IMR-90 (cell line): ENCODE data around the gene MORC1. TPM values are rescaled to one million over a fixed set of nuclear protein-coding genes. Genes with fewer than 3 reads are reported as not detected.

ENCODE experiments used
- ATAC-seq: fragments of 200-7000 bp; cut with Tn5 transposase; 2 replicates; pipeline ENCODE4 v1.9.1; 2020; ENCODE audit warnings: low read depth, mild to moderate bottlenecking, moderate library complexity
- BruUV-seq: library from RNA; stranded (reverse); fragments of 400-500 nt; replicated peaks from 2 replicates; lab custom pipeline; 2021; lab: Mats Ljungman, UMichigan
- CTCF ChIA-PET: fragments of 300-600 bp; formaldehyde crosslinking; extraction: SDS; loops from one replicate; lab custom pipeline; 2021; ENCODE audit warnings: antibody characterized with exemption; lab: Yijun Ruan, JAX
- POLR2A ChIA-PET: fragments of 300-600 bp; sonication (Branson Sonifier 250); formaldehyde crosslinking; loops from one replicate; lab custom pipeline; 2022; ENCODE audit warnings: antibody characterized with exemption; ENCODE audit not compliant: unreplicated experiment; lab: Charles Lee
- DNase-seq: peaks from one replicate; pipeline ENCODE4 v3.0.0; 2013
- H2AFZ ChIP-seq: replicated peaks from 2 replicates; pipeline ENCODE3; 2013; ENCODE audit warnings: low read length, mild to moderate bottlenecking; ENCODE audit not compliant: poor library complexity
- H2AK5ac ChIP-seq: 2 replicates; pipeline ENCODE4 v1.6.1; 2013; ENCODE audit warnings: low read depth, low read length, inconsistent platforms
- H2AK9ac ChIP-seq: replicated peaks from 2 replicates; pipeline ENCODE3; 2013; ENCODE audit warnings: mild to moderate bottlenecking, low read depth, low read length, moderate library complexity; ENCODE audit not compliant: poor library complexity
- H2BK120ac ChIP-seq: 2 replicates; pipeline ENCODE4 v1.6.1; 2013; ENCODE audit warnings: low read depth, low read length, inconsistent platforms
- H2BK15ac ChIP-seq: 3 replicates; pipeline ENCODE4 v1.6.1; 2013; ENCODE audit warnings: low read depth, low read length, inconsistent platforms
- H2BK20ac ChIP-seq: 2 replicates; pipeline ENCODE4 v1.6.1; 2013; ENCODE audit warnings: low read depth, mild to moderate bottlenecking, inconsistent platforms, low read length, moderate library complexity
- H2BK5ac ChIP-seq: 2 replicates; pipeline ENCODE4 v1.6.1; 2013; ENCODE audit warnings: mild to moderate bottlenecking, low read depth, low read length, inconsistent platforms; ENCODE audit not compliant: poor library complexity, severe bottlenecking
- H3K14ac ChIP-seq: replicated peaks from 2 replicates; pipeline ENCODE4 v1.6.1; 2013; ENCODE audit warnings: low read depth, low read length, inconsistent platforms
- H3K18ac ChIP-seq: 2 replicates; pipeline ENCODE4 v1.6.1; 2013; ENCODE audit warnings: low read depth, low read length, control low read depth
- H3K23ac ChIP-seq: 2 replicates; pipeline ENCODE4 v1.6.1; 2013; ENCODE audit warnings: low read depth, low read length, inconsistent platforms
- H3K27ac ChIP-seq: 2 replicates; pipeline ENCODE4 v1.5.1; 2013; ENCODE audit warnings: mild to moderate bottlenecking, control low read depth, low read length; ENCODE audit not compliant: insufficient read depth
- H3K27me3 ChIP-seq: 2 replicates; pipeline ENCODE4 v1.6.1; 2013; ENCODE audit warnings: low read length; ENCODE audit not compliant: control insufficient read depth, insufficient read depth
- H3K36me3 ChIP-seq: 2 replicates; pipeline ENCODE4 v1.6.1; 2013; ENCODE audit warnings: low read length, mixed read lengths; ENCODE audit not compliant: control insufficient read depth, insufficient read depth
- H3K4ac ChIP-seq: 2 replicates; pipeline ENCODE4 v1.6.1; 2013; ENCODE audit warnings: low read depth, low read length, inconsistent platforms
- H3K4me1 ChIP-seq: 2 replicates; pipeline ENCODE4 v1.6.1; 2013; ENCODE audit warnings: low read length, mixed read lengths; ENCODE audit not compliant: control insufficient read depth, insufficient read depth
- H3K4me2 ChIP-seq: 2 replicates; pipeline ENCODE4 v1.6.1; 2013; ENCODE audit warnings: low read depth, mild to moderate bottlenecking, control low read depth, low read length, moderate library complexity
- H3K4me3 ChIP-seq: 2 replicates; pipeline ENCODE4 v1.5.1; 2013; ENCODE audit warnings: low read depth, mild to moderate bottlenecking, control low read depth, low read length, moderate library complexity; ENCODE audit not compliant: insufficient read depth
- H3K56ac ChIP-seq: 2 replicates; pipeline ENCODE4 v1.6.1; 2013; ENCODE audit warnings: low read length, inconsistent platforms; ENCODE audit not compliant: insufficient read depth; ENCODE audit errors: extremely low read depth
- H3K79me1 ChIP-seq, 2 experiments: 2 replicates each; pipeline ENCODE4 v1.6.1; 2013; ENCODE audit warnings: low read length in 2 of 2, inconsistent platforms in 1 of 2, low read depth in 1 of 2
- H3K9ac ChIP-seq: 2 replicates; pipeline ENCODE4 v1.6.1; 2013; ENCODE audit warnings: low read depth, low read length, control low read depth
- H3K9me1 ChIP-seq: 2 replicates; pipeline ENCODE4 v1.6.1; 2013; ENCODE audit warnings: low read length, inconsistent platforms; ENCODE audit not compliant: insufficient read depth
- H3K9me3 ChIP-seq: 2 replicates; pipeline ENCODE4 v1.6.1; 2013; ENCODE audit warnings: low read length; ENCODE audit not compliant: control insufficient read depth, insufficient read depth
- H4K20me1 ChIP-seq: 2 replicates; pipeline ENCODE4 v1.6.1; 2013; ENCODE audit warnings: low read length, inconsistent platforms; ENCODE audit not compliant: insufficient read depth
- H4K5ac ChIP-seq: 2 replicates; pipeline ENCODE4 v1.6.1; 2013; ENCODE audit warnings: mild to moderate bottlenecking, low read depth, low read length, control low read depth
- H4K8ac ChIP-seq, 2 experiments: 2 replicates each; pipeline ENCODE4 v1.6.1; 2013; ENCODE audit warnings: low read depth in 2 of 2, low read length in 2 of 2, control low read depth in 1 of 2, inconsistent platforms in 1 of 2
- H4K91ac ChIP-seq: 2 replicates; pipeline ENCODE4 v1.6.1; 2013; ENCODE audit warnings: low read depth, low read length, inconsistent platforms; ENCODE audit not compliant: insufficient read depth
- BHLHE40 ChIP-seq: fragments of 150-350 bp; IDR thresholded peaks from 2 replicates; pipeline ENCODE4 v1.6.1; 2016; ENCODE audit warnings: mild to moderate bottlenecking, low read depth, low read length
- CEBPB ChIP-seq: IDR thresholded peaks from 2 replicates; pipeline ENCODE4 v1.6.1; 2012; ENCODE audit warnings: low read depth, low read length, improper control_type of control experiment
- CHD1 ChIP-seq: IDR thresholded peaks from 2 replicates; pipeline ENCODE4 v1.6.1; 2012; ENCODE audit warnings: low read depth, low read length, improper control_type of control experiment
- FOS ChIP-seq: fragments of 150-350 bp; IDR thresholded peaks from 2 replicates; pipeline ENCODE4 v1.6.1; 2016; ENCODE audit warnings: low read depth, low read length
- MAFK ChIP-seq: IDR thresholded peaks from 2 replicates; pipeline ENCODE4 v1.6.1; 2012; ENCODE audit warnings: low read depth, low read length, improper control_type of control experiment
- MXI1 ChIP-seq: IDR thresholded peaks from 2 replicates; pipeline ENCODE4 v1.6.1; 2012; ENCODE audit warnings: low read depth, mild to moderate bottlenecking, low read length, moderate library complexity, borderline replicate concordance
- NFE2L2 ChIP-seq: fragments of 150-350 bp; IDR thresholded peaks from 2 replicates; pipeline ENCODE4 v1.6.1; 2016; ENCODE audit warnings: low read depth, mild to moderate bottlenecking, low read length
- POLR2A ChIP-seq: IDR thresholded peaks from 2 replicates; pipeline ENCODE4 v1.6.1; 2012; ENCODE audit warnings: mild to moderate bottlenecking, low read depth, low read length
- RAD21 ChIP-seq: IDR thresholded peaks from 2 replicates; pipeline ENCODE4 v1.6.1; 2012; ENCODE audit warnings: low read length, improper control_type of control experiment
- RFX5 ChIP-seq: IDR thresholded peaks from 2 replicates; pipeline ENCODE4 v1.8.0; 2012; ENCODE audit warnings: low read depth, mild to moderate bottlenecking, low read length, moderate library complexity
- SMC3 ChIP-seq: fragments of 150-350 bp; IDR thresholded peaks from 2 replicates; pipeline ENCODE4 v1.6.1; 2016; ENCODE audit warnings: low read depth, mild to moderate bottlenecking, antibody characterized with exemption, low read length, moderate library complexity
- WGBS, 2 experiments: methylation state at CpG; one replicate each; pipeline versions ENCODE4 v1.1.5 to v1.1.7; 2013; ENCODE audit warnings: missing lambda C conversion rate in 2 of 2; ENCODE audit not compliant: insufficient read length in 1 of 2; ENCODE audit errors: extremely low coverage in 2 of 2; 5-methylcytosine and 5-hydroxymethylcytosine counted together
- dilution Hi-C: fragments of 300-500 bp; cut with HindIII; formaldehyde crosslinking; loops from one replicate; pipeline ENCODE4 v1.14.3; 2018; ENCODE audit warnings: low sequenced_read_pairs; ENCODE audit not compliant: unreplicated experiment
- in situ Hi-C: fragments of 300-500 bp; cut with MboI; formaldehyde crosslinking; loops from 3 replicates; pipeline ENCODE4 v1.14.3; 2019; ENCODE audit warnings: low sequenced_read_pairs, inconsistent platforms, mixed read lengths
- intact Hi-C: fragments of 100-400 bp; cut with micrococcal nuclease; formaldehyde crosslinking; loops from 2 replicates; pipeline ENCODE4 v1.10.0; 2022
- polyA plus RNA-seq, 3 experiments: library from polyadenylated mRNA; depleted of rRNA; stranded (reverse); fragments of >200 nt; gene quantifications; 2 replicates each; pipeline ENCODE4 v1.2.3, GENCODE V29; 2012; ENCODE audit warnings: low replicate concordance in 1 of 3
- total RNA-seq: library from RNA; depleted of rRNA; stranded (reverse); fragments of >200 nt; gene quantifications from 2 replicates; pipeline ENCODE4 v1.2.3, GENCODE V29; 2012
- TF ChIP-seq, protein P1 (sequence below): fragments of 150-350 bp; IDR thresholded peaks from 2 replicates; pipeline ENCODE4 v1.6.1; 2017; ENCODE audit warnings: mild to moderate bottlenecking, antibody characterized with exemption, low read length, low read depth
- TF ChIP-seq, protein P2 (sequence below): fragments of 150-350 bp; IDR thresholded peaks from 2 replicates; pipeline ENCODE4 v1.6.1; 2016; ENCODE audit warnings: low read depth, mild to moderate bottlenecking, low read length, moderate library complexity, borderline replicate concordance
- TF ChIP-seq, protein P3 (sequence below): conservative IDR thresholded peaks from 2 replicates; pipeline ENCODE4 v1.5.1; 2012; ENCODE audit warnings: mild to moderate bottlenecking, low read depth, low read length, improper control_type of control experiment

Gene MORC1
- total and polyA plus RNA-seq, 2 of the 4 experiments (the other 2 are of a cell fraction), result not detected

DNA sequence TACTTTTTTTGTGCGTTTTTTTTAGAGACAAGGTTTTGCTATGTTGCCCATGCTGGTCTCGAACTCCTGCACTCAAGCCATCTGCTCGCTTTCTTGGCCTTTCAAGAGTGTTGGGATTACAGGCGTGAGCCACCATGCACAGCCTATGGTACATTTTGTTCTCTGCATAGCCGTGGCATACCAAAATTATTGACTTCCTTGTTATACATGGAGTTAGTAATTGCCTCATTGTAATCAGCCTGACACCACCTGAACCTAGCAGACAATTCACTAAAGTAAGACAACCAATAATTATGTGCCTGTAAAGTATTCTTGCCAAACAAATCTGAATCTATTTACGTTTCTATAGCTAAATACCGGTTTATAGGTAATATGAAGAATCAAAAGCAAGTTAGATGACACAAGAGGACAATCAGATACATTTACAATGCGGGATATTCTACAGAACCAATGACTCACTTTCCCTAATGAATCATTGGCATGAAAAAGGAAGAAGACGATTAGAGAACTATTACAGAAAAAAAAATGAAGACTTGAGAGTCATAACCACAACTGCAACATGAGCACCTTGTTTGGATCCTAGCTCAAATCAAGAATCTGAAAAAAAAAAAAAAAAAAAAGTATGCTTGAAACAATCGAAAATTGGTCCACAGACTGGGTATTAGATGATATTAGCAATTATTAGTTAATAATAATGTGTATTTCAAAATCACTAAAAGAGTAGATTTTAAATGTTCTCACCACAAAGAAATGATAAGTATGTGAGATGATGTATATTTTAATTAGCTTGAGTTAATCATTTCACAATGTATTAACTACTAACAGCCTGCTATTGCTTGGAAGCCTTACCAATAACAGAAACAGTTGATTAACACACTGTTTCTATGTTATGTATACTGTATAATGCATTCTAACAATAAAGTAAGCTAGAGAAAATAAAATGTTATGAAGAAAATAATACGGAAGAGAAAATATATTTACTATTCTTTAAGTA, 171.3 kb downstream of the MORC1 start:
- no CpG with 5 or more reads among the region's 11 CpGs for WGBS, 2 experiments
- intact Hi-C loops (no loop called here), dilution Hi-C loops (no loop called here), in situ Hi-C loops (no loop called here)
- Histone ChIP-seq H3K9ac (no peak overlapping the region), H3K27ac (no peak overlapping the region), H3K27me3 (no peaks in the 10 kb centered on the region), H4K91ac (no peak overlapping the region), H3K4ac (no peak overlapping the region), H4K8ac (no peak overlapping the region), H3K18ac (no peak overlapping the region), H3K56ac (no peak overlapping the region), H3K4me1 (no peaks in the 10 kb centered on the region), H2BK20ac (no peak overlapping the region), H3K36me3 (no peaks in the 10 kb centered on the region), H2AFZ (no peak overlapping the region), H4K20me1 (no peaks in the 10 kb centered on the region), H3K79me1 (no peaks in the 10 kb centered on the region), H3K4me2 (no peak overlapping the region), H4K5ac (no peak overlapping the region), H3K9me3 (no peaks in the 10 kb centered on the region), H3K14ac (no peak overlapping the region), H2BK15ac (no peak overlapping the region), H2AK9ac (no peak overlapping the region), H2BK120ac (no peak overlapping the region), H2BK5ac (no peak overlapping the region), H2AK5ac (no peak overlapping the region), H3K4me3 (no peak overlapping the region), H3K9me1 (no peaks in the 10 kb centered on the region), H3K23ac (no peak overlapping the region)
- ATAC-seq, result no peak; the same call in 1 of the 2 replicates
- ChIA-PET POLR2A (interaction anchor here (0.6 kb wide), 2 partner anchors 75 to 1861 kb away, joined by 11 to 14 read pairs; no protein-coding TSS in a partner anchor), CTCF (interaction anchor here (0.5 kb wide), 1 partner anchor 98 kb away, joined by 3 read pairs; no protein-coding TSS in a partner anchor)
- no TSS peak for BruUV-seq
- DNase-seq, result peak; percentile 51
- TF ChIP-seq, protein P1, sequence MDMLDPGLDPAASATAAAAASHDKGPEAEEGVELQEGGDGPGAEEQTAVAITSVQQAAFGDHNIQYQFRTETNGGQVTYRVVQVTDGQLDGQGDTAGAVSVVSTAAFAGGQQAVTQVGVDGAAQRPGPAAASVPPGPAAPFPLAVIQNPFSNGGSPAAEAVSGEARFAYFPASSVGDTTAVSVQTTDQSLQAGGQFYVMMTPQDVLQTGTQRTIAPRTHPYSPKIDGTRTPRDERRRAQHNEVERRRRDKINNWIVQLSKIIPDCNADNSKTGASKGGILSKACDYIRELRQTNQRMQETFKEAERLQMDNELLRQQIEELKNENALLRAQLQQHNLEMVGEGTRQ, result no peak
- TF ChIP-seq RFX5 (no peak), MAFK (no peak), CEBPB (no peak), BHLHE40 (no peak), FOS (no peak), SMC3 (no peak), MXI1 (no peak), CHD1 (no peak), NFE2L2 (no peak), POLR2A (no peak), RAD21 (no peak)
- TF ChIP-seq, protein P2, sequence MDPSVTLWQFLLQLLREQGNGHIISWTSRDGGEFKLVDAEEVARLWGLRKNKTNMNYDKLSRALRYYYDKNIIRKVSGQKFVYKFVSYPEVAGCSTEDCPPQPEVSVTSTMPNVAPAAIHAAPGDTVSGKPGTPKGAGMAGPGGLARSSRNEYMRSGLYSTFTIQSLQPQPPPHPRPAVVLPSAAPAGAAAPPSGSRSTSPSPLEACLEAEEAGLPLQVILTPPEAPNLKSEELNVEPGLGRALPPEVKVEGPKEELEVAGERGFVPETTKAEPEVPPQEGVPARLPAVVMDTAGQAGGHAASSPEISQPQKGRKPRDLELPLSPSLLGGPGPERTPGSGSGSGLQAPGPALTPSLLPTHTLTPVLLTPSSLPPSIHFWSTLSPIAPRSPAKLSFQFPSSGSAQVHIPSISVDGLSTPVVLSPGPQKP, result no peak
- TF ChIP-seq, protein P3, sequence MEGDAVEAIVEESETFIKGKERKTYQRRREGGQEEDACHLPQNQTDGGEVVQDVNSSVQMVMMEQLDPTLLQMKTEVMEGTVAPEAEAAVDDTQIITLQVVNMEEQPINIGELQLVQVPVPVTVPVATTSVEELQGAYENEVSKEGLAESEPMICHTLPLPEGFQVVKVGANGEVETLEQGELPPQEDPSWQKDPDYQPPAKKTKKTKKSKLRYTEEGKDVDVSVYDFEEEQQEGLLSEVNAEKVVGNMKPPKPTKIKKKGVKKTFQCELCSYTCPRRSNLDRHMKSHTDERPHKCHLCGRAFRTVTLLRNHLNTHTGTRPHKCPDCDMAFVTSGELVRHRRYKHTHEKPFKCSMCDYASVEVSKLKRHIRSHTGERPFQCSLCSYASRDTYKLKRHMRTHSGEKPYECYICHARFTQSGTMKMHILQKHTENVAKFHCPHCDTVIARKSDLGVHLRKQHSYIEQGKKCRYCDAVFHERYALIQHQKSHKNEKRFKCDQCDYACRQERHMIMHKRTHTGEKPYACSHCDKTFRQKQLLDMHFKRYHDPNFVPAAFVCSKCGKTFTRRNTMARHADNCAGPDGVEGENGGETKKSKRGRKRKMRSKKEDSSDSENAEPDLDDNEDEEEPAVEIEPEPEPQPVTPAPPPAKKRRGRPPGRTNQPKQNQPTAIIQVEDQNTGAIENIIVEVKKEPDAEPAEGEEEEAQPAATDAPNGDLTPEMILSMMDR, result no peak
